Panc1 (cell line): Measurements from ENCODE around the gene DPPA5. TPM values are rescaled to one million over a fixed set of nuclear protein-coding genes. Genes with fewer than 3 reads are reported as not detected.

Experiments
- ATAC-seq: fragments of 200-7000 bp; cut with Tn5 transposase; 2 replicates; pipeline ENCODE4 v1.9.1; 2020; ENCODE audit warnings: mild to moderate bottlenecking, moderate library complexity
- BruUV-seq: library from RNA; stranded (reverse); fragments of 400-500 nt; replicated peaks from 2 replicates; lab custom pipeline; 2021; lab: Mats Ljungman, UMichigan
- CTCF ChIA-PET: fragments of 300-600 bp; sonication (Branson Sonifier 250); formaldehyde crosslinking; loops from one replicate; lab custom pipeline; 2022; ENCODE audit warnings: antibody characterized with exemption; lab: Charles Lee
- POLR2A ChIA-PET: fragments of 300-600 bp; sonication (Branson Sonifier 250); formaldehyde crosslinking; loops from one replicate; lab custom pipeline; 2022; ENCODE audit warnings: antibody characterized with exemption; lab: Charles Lee
- DNase-seq: peaks from one replicate; pipeline ENCODE4 v3.0.0-alpha.2; 2010; ENCODE audit warnings: low read depth, low spot score
- H3K27ac ChIP-seq: 2 replicates; pipeline ENCODE4 v1.5.1; 2011; ENCODE audit warnings: mild to moderate bottlenecking, low read length, inconsistent platforms
- H3K27me3 ChIP-seq: fragments of 200-500 bp; sonication (Bioruptor generic); 2 replicates; pipeline ENCODE4 v1.6.0; 2014; ENCODE audit warnings: low read length, inconsistent platforms; ENCODE audit not compliant: control insufficient read depth, insufficient read depth
- H3K36me3 ChIP-seq: fragments of 200-500 bp; sonication (Bioruptor generic); 2 replicates; pipeline ENCODE4 v1.5.1; 2014; ENCODE audit warnings: inconsistent platforms, mild to moderate bottlenecking, low read length, moderate library complexity; ENCODE audit not compliant: control insufficient read depth, insufficient read depth
- H3K4me1 ChIP-seq: 2 replicates; pipeline ENCODE4 v1.5.1; 2011; ENCODE audit warnings: inconsistent platforms, mild to moderate bottlenecking, low read length, moderate library complexity; ENCODE audit not compliant: control insufficient read depth, insufficient read depth
- H3K4me3 ChIP-seq, 2 experiments: 2 replicates each; pipeline ENCODE4 v1.5.1; 2011 to 2012; ENCODE audit warnings: low read depth in 2 of 2, low read length in 2 of 2, mild to moderate bottlenecking in 2 of 2, inconsistent platforms in 1 of 2, moderate library complexity in 1 of 2
- H3K9me3 ChIP-seq: fragments of 200-500 bp; sonication (Bioruptor generic); 2 replicates; pipeline ENCODE4 v1.5.1; 2014; ENCODE audit warnings: low read depth, mild to moderate bottlenecking, inconsistent platforms, low read length, moderate library complexity; ENCODE audit not compliant: control insufficient read depth, insufficient read depth
- POLR2AphosphoS5 ChIP-seq: IDR thresholded peaks from 2 replicates; pipeline ENCODE4 v1.6.1; 2012; ENCODE audit warnings: mild to moderate bottlenecking, low read depth, low read length, moderate library complexity
- REST ChIP-seq, 2 experiments: IDR thresholded peaks; 2 replicates each; pipeline ENCODE4 v1.6.1; 2011 to 2012; ENCODE audit warnings: low read depth in 2 of 2, control low read depth in 1 of 2, low read length in 1 of 2, mild to moderate bottlenecking in 1 of 2, moderate library complexity in 1 of 2; ENCODE audit not compliant: insufficient read depth in 1 of 2
- SIN3A ChIP-seq: IDR thresholded peaks from 2 replicates; pipeline ENCODE4 v1.6.1; 2012; ENCODE audit warnings: low read depth, mild to moderate bottlenecking, low read length, moderate library complexity, borderline replicate concordance; ENCODE audit not compliant: insufficient read depth
- TCF7L2 ChIP-seq: IDR thresholded peaks from 2 replicates; pipeline ENCODE4 v1.6.1; 2011; ENCODE audit warnings: mild to moderate bottlenecking, low read depth, low read length, inconsistent platforms
- in situ Hi-C: cut with HindIII; loops from 2 replicates; pipeline ENCODE4 v1.10.0; 2016; ENCODE audit warnings: low sequenced_read_pairs, low pct_unique_long_range_greater_than_20kb
- intact Hi-C: fragments of 100-400 bp; cut with micrococcal nuclease; formaldehyde crosslinking; loops from one replicate; pipeline ENCODE4 v1.10.0; 2022; ENCODE audit not compliant: unreplicated experiment
- total RNA-seq: library from RNA; stranded (reverse); gene quantifications from one replicate; pipeline ENCODE4 v1.2.1, GENCODE V29; 2021; ENCODE audit not compliant: unreplicated experiment
- TF ChIP-seq, protein P1 (sequence below): fragments of 450-650 bp; IDR thresholded peaks from 2 replicates; pipeline ENCODE4 v1.5.1; 2017; ENCODE audit warnings: mild to moderate bottlenecking

DPPA5 gene
- total RNA-seq, 1 experiment from 2014 or later: not detected

GRCh38 chr6:73325656-73326055 lies 28.4 kb downstream of the DPPA5 start:
- H3K36me3 ChIP-seq: no peaks in the 10 kb centered on the region
- ChIA-PET CTCF (interaction anchor here (0.6 to 0.7 kb wide), 2 partner anchors 40 to 45 kb away, joined by 3 to 4 read pairs; no protein-coding TSS in a partner anchor), POLR2A (no interaction called here)
- in situ Hi-C loops: no loop called here
- ATAC-seq (no peak), DNase-seq (no peak)
- BruUV-seq: no TSS peak
- H3K27me3 ChIP-seq: no peaks in the 10 kb centered on the region
- TF ChIP-seq POLR2AphosphoS5: no peak
- no peak for TF ChIP-seq SIN3A
- TF ChIP-seq, protein P1, sequence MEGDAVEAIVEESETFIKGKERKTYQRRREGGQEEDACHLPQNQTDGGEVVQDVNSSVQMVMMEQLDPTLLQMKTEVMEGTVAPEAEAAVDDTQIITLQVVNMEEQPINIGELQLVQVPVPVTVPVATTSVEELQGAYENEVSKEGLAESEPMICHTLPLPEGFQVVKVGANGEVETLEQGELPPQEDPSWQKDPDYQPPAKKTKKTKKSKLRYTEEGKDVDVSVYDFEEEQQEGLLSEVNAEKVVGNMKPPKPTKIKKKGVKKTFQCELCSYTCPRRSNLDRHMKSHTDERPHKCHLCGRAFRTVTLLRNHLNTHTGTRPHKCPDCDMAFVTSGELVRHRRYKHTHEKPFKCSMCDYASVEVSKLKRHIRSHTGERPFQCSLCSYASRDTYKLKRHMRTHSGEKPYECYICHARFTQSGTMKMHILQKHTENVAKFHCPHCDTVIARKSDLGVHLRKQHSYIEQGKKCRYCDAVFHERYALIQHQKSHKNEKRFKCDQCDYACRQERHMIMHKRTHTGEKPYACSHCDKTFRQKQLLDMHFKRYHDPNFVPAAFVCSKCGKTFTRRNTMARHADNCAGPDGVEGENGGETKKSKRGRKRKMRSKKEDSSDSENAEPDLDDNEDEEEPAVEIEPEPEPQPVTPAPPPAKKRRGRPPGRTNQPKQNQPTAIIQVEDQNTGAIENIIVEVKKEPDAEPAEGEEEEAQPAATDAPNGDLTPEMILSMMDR: no peak
- no peak for TF ChIP-seq TCF7L2
- no peak for TF ChIP-seq REST (IDR thresholded peaks at IDR 0.05; ENCODE audit: insufficient read depth in 1 of 2, low read depth in 2 of 2, low read length in 1 of 2)
- no peak overlapping the region for H3K4me3 ChIP-seq
- no peak overlapping the region for H3K27ac ChIP-seq
- no peaks in the 10 kb centered on the region for H3K4me1 ChIP-seq
- H3K9me3 ChIP-seq: no peaks in the 10 kb centered on the region
- intact Hi-C loops: loop anchor here (1.0 to 10.0 kb wide), 4 partner anchors 40 to 911 kb away; no protein-coding TSS in a partner anchor

DNA sequence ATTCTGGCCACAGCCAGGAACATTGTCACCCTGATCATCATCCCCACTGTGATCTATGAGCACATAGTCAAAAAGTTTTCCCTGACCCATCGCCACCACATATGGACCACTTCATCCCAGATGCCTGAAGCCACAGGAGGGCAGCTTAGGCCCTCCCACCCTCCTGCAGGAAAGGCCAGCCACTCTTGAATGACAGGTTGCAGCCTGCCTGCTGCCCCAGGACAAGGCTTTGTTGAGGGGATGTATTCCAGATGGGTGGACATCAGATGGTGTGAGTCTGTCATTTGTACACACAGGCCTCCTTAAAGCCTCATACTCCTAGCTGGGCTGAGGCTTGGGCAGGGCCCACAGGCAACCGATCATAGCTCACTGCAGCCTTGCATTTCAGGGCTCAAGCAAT lies 30.8 kb downstream of the DPPA5 start:
- intact Hi-C loops (loop anchor here (10.0 kb wide), 2 partner anchors 139 to 909 kb away; no protein-coding TSS in a partner anchor), in situ Hi-C loops (no loop called here)
- ATAC-seq (peak; percentile 25; the same call in 1 of the 2 replicates), DNase-seq (no peak)
- POLR2A ChIA-PET: interaction anchor here (0.6 kb wide), 1 partner anchor 65 kb away, joined by 11 read pairs; no protein-coding TSS in a partner anchor
- Histone ChIP-seq H3K36me3 (no peaks in the 10 kb centered on the region), H3K4me1 (no peaks in the 10 kb centered on the region), H3K27me3 (no peaks in the 10 kb centered on the region), H3K27ac (no peak overlapping the region), H3K9me3 (no peaks in the 10 kb centered on the region), H3K4me3 (no peak overlapping the region)
- TF ChIP-seq REST (IDR thresholded peaks at IDR 0.05; ENCODE audit: insufficient read depth in 1 of 2, low read depth in 2 of 2, low read length in 1 of 2) (no peak), TCF7L2 (no peak), SIN3A (no peak), POLR2AphosphoS5 (no peak)
- TF ChIP-seq, protein P1: no peak
- BruUV-seq: no TSS peak
- CTCF ChIA-PET: interaction anchor here (0.9 kb wide), 1 partner anchor 193 kb away, joined by 3 read pairs; no protein-coding TSS in a partner anchor
